Gastroesophageal sphincter (tissue), 4 donors: ENCODE results near the gene FBXL13. TPM values are rescaled to one million over a fixed set of nuclear protein-coding genes. Genes with fewer than 3 reads are reported as not detected.
"Not testable (repeated sequence)": the region's sequence is repeated elsewhere in the genome, so short reads cannot be mapped to it uniquely, and the experiment has no call there.

Experiments
- ATAC-seq: fragments of 150-250 bp; one replicate; pipeline ENCODE4 v1.9.1; 2016; ENCODE audit warnings: mild to moderate bottlenecking, moderate library complexity
- H3K27ac ChIP-seq, 4 donors: fragments of 200-600 bp; sonication (generic) in 3 of 4; 1 replicate in 3 of 4; 2 replicates in 1 of 4; pipeline ENCODE4 v1.5.1; 2016 to 2019
- H3K27me3 ChIP-seq: fragments of 200-600 bp; sonication (generic); one replicate; pipeline ENCODE4 v1.5.1; 2019
- H3K36me3 ChIP-seq, 2 donors: fragments of 200-600 bp; sonication (generic); one replicate each; pipeline ENCODE4 v1.5.1; 2019; ENCODE audit warnings: control low read depth in 1 of 2
- H3K4me1 ChIP-seq, 3 donors: fragments of 200-600 bp; sonication (generic); 1 replicate in 2 of 3; 2 replicates in 1 of 3; pipeline ENCODE4 v1.5.1; 2016 to 2019; ENCODE audit warnings: control low read depth in 2 of 3
- H3K4me3 ChIP-seq, 2 donors: fragments of 200-600 bp; sonication (generic); one replicate each; pipeline ENCODE4 v1.5.1; 2019; ENCODE audit warnings: mild to moderate bottlenecking in 1 of 2, moderate library complexity in 1 of 2
- H3K9me3 ChIP-seq, 3 donors: fragments of 200-600 bp; sonication (generic); one replicate each; pipeline ENCODE4 v1.5.1; 2017 to 2019; ENCODE audit warnings: control low read depth in 2 of 3
- CTCF ChIP-seq, 4 experiments: fragments of 200-600 bp in 2 of 4; fragments of 450-650 bp in 2 of 4; sonication (generic) in 1 of 4; IDR thresholded peaks; one replicate each; pipeline ENCODE4 v1.5.1; 2017 to 2019; ENCODE audit warnings: antibody characterized with exemption in 4 of 4, mild to moderate bottlenecking in 2 of 4, moderate library complexity in 2 of 4
- EP300 ChIP-seq: sonication (generic); formaldehyde crosslinking; IDR thresholded peaks from one replicate; pipeline ENCODE4 v1.6.1; 2017; ENCODE audit warnings: antibody characterized with exemption, mild to moderate bottlenecking
- POLR2A ChIP-seq, 2 donors: fragments of 450-650 bp; IDR thresholded peaks; one replicate each; pipeline ENCODE4 v1.6.1; 2017; ENCODE audit warnings: antibody characterized with exemption in 2 of 2, mild to moderate bottlenecking in 2 of 2, moderate library complexity in 1 of 2
- POLR2AphosphoS5 ChIP-seq: sonication (generic); formaldehyde crosslinking; IDR thresholded peaks from one replicate; pipeline ENCODE4 v1.6.1; 2017; ENCODE audit warnings: antibody characterized with exemption
- whole genome bisulfite sequencing, 2 donors: methylation state at CpG; one replicate each; pipeline ENCODE4 v1.1.5; 2018; ENCODE audit warnings: low coverage in 1 of 2; 5-methylcytosine and 5-hydroxymethylcytosine counted together
- total RNA-seq, 4 donors: library from RNA; depleted of rRNA; stranded (reverse); fragments of >200 nt; gene quantifications; one replicate each; pipeline ENCODE4 v1.1.0, GENCODE V29; 2016

Gene FBXL13
- total RNA-seq, 4 donors from 2014 or later: 1.3 to 5.8 (median 3.2) TPM

- no peaks in the 10 kb centered on the region for H3K27me3 ChIP-seq
- H3K27ac ChIP-seq: no peak overlapping the region
- H3K36me3 ChIP-seq: no peaks in the 10 kb centered on the region
- peaks cover 0 to 6% (median 0%) of the 10 kb centered on the region in 3 donors for H3K4me1 ChIP-seq
- ATAC-seq: no peak
- H3K9me3 ChIP-seq: peaks cover 0 to 10% (median 0%) of the 10 kb centered on the region in 3 donors
- TF ChIP-seq POLR2AphosphoS5 (no peak), POLR2A (IDR thresholded peaks at IDR 0.05) (no peak), EP300 (no peak), CTCF (IDR thresholded peaks at IDR 0.05) (no peak)
- H3K4me3 ChIP-seq: no peak overlapping the region
- 71 to 73% methylated on average over 4 to 5 of the region's 6 CpGs for WGBS, 2 donors
Observed at GRCh38 chr7:102978284-102978683, 96.3 kb downstream of the FBXL13 start.

GRCh38 chr7:102977586-102977985 is 97.0 kb downstream of the FBXL13 start:
- WGBS, 2 donors: 69 to 81% methylated on average over 1 to 3 of the region's 4 CpGs
- not testable (repeated sequence) for H3K4me3 ChIP-seq, H3K27ac ChIP-seq, ATAC-seq, H3K4me1 ChIP-seq, H3K36me3 ChIP-seq, H3K27me3 ChIP-seq
- H3K9me3 ChIP-seq: peaks cover 0 to 10% (median 0%) of the 10 kb centered on the region in 3 donors

GRCh38 chr7:102976493-102976892 is 98.1 kb downstream of the FBXL13 start:
- no peak for ATAC-seq
- no peak overlapping the region for H3K27ac ChIP-seq
- no peaks in the 10 kb centered on the region for H3K36me3 ChIP-seq
- TF ChIP-seq POLR2AphosphoS5 (no peak), EP300 (no peak), CTCF (IDR thresholded peaks at IDR 0.05) (no peak), POLR2A (IDR thresholded peaks at IDR 0.05) (no peak)
- H3K4me1 ChIP-seq: peaks cover 0 to 6% (median 0%) of the 10 kb centered on the region in 3 donors
- 90 to 96% methylated on average over 5 to 8 of the region's 8 CpGs for WGBS, 2 donors
- H3K4me3 ChIP-seq: no peak overlapping the region
- peaks cover 0 to 10% (median 0%) of the 10 kb centered on the region in 3 donors for H3K9me3 ChIP-seq
- H3K27me3 ChIP-seq: no peaks in the 10 kb centered on the region

- no peak for ATAC-seq
- Histone ChIP-seq H3K27ac (no peak overlapping the region), H3K27me3 (no peaks in the 10 kb centered on the region), H3K36me3 (no peaks in the 10 kb centered on the region), H3K4me1 (peaks cover 0 to 6% (median 0%) of the 10 kb centered on the region in 3 donors), H3K4me3 (no peak overlapping the region), H3K9me3 (peaks cover 0 to 10% (median 0%) of the 10 kb centered on the region in 3 donors)
- TF ChIP-seq EP300 (no peak), POLR2A (IDR thresholded peaks at IDR 0.05) (no peak), POLR2AphosphoS5 (no peak), CTCF (IDR thresholded peaks at IDR 0.05) (no peak)
- WGBS, 2 donors: 88% methylated on average over 4 of the region's 8 CpGs; no CpG with 5 or more reads in 1 of the 2 donors
Observed at GRCh38 chr7:102975854-102976253, 98.7 kb downstream of the FBXL13 start.

- Histone ChIP-seq H3K27me3 (no peaks in the 10 kb centered on the region), H3K4me1 (peaks cover 0 to 6% (median 0%) of the 10 kb centered on the region in 3 donors), H3K27ac (no peak overlapping the region), H3K4me3 (no peak overlapping the region), H3K9me3 (peaks cover 0 to 7% (median 0%) of the 10 kb centered on the region in 3 donors), H3K36me3 (no peaks in the 10 kb centered on the region)
- no peak for ATAC-seq
- WGBS, 2 donors: 90 to 91% methylated on average over 10 to 15 of the region's 15 CpGs
- TF ChIP-seq POLR2A (IDR thresholded peaks at IDR 0.05): no peak
- TF ChIP-seq EP300: no peak
- TF ChIP-seq CTCF (IDR thresholded peaks at IDR 0.05): no peak
- TF ChIP-seq POLR2AphosphoS5: no peak
Observed at GRCh38 chr7:102974366-102975236, 100.0 kb downstream of the FBXL13 start.
